Left cardiac atrium (tissue), 4 donors: ENCODE results near the gene INPP1. TPM values are rescaled to one million over a fixed set of nuclear protein-coding genes. Genes with fewer than 3 reads are reported as not detected.
"Not testable (repeated sequence)": the region's sequence is repeated elsewhere in the genome, so short reads cannot be mapped to it uniquely, and the experiment has no call there.

Source experiments
- ATAC-seq, 2 donors: fragments of 200-7000 bp; cut with Tn5 transposase; one replicate each; pipeline ENCODE4 v1.9.1; 2020; ENCODE audit warnings: mild to moderate bottlenecking in 2 of 2, moderate library complexity in 2 of 2
- DNase-seq: peaks from one replicate; pipeline ENCODE4 v3.0.0-alpha.2; 2020
- intact Hi-C, 2 donors: fragments of 100-400 bp; cut with DNase I; formaldehyde crosslinking; loops; one replicate each; pipeline versions ENCODE4 v1.14.1 to v1.15.1; 2022 to 2023
- total RNA-seq, 2 donors: library from RNA; stranded (reverse); fragmentation: NEBNext Ultra II Directional; extraction: Animal tissue kit (Norgen Biotek cat#: 25700); gene quantifications; one replicate each; pipeline ENCODE4 v1.2.1, GENCODE V29; 2021
- donor health status: DM: no; HTN: yes; CAD: no.
- donor health status: DM: no; HTN: yes; CAD: no; lungs with severe emphysema.
- donor health status: DM: yes; HTN: yes; CAD: no.
- donor health status: Dilated cardiomyopathy.

INPP1 gene
- total RNA-seq, 2 donors from 2014 or later: 29.9 to 43.6 TPM

DNA sequence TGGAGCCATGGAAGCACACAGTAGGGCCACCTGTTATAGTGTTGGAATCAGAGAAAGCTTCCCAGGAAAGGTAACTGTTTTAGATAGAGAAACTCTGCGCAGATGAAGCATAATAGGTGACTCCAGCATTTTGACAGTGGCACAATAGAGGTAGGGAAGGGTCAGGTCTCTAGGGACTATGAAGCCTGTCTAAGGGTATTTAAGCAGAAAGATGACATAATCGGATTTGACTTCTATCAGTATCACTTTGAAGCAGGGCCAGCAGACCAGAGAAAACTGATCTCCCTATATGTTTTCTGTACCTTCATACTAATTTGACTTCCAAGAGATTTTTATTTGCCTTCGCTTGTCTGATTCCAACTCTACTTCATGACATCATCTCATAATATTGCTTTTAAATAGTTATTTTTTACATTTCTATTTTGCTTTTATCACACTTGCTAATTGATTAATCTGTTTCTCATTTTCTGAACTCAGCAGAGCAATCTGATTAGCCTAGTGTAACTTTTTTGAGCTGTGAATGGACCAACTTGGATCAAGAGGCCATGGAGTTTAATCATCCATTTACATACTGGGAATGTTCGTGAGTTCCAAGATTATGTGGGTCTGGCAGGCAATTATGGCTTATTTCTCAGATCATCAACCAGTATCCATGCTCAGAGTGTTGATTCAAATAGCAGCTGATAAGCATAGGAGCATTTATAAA lies 15.4 kb upstream of the INPP1 start:
- ATAC-seq (no peak), DNase-seq (no peak)
- intact Hi-C loops: no loop called here

DNA sequence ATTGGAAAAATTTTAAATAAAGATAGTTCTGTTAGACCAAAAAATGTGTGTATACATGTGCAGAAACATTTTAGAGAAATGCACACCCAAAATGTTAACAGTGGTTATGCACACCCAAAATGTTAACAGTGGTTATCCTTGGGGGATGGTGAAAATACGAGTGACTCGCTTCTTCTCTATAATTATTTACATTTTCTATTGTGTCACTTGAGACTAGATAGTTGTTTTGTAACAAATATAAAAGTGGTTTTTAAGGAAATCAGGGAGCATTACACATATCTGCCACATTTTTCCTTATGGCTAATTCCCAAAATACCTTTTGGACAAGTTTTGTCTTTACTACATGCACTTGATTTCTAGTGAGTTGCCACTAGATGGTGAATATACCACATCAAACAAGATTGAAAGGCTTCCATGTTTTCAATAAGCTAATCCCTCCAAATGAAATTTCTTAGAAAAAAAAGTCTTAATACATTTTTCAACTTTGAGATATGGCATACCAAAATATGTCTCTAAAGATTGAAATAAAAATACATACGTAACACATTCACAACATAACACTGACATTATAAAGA lies 14.7 kb upstream of the INPP1 start:
- ATAC-seq (no peak), DNase-seq (no peak)
- intact Hi-C loops: no loop called here

DNA sequence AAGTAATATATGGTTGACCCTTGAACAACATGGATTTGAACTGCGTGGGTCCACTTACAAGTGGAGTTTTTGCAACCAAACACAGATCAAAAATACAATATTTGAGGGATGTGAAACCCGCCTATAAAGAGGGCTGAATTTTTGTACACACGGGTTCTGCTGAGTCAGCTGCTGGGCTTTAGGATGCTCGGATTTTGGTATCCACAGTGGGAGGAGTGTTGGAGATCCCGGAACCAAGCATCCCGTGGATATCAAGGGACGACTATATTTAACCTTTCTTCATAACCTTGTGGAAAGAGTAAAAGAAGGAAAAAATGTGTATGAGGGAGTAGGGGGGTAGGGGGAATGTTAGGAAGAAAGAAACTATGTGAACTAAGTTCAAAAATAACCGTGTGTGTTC lies 10.0 kb upstream of the INPP1 start:
- no peak for ATAC-seq
- intact Hi-C loops: no loop called here

DNA sequence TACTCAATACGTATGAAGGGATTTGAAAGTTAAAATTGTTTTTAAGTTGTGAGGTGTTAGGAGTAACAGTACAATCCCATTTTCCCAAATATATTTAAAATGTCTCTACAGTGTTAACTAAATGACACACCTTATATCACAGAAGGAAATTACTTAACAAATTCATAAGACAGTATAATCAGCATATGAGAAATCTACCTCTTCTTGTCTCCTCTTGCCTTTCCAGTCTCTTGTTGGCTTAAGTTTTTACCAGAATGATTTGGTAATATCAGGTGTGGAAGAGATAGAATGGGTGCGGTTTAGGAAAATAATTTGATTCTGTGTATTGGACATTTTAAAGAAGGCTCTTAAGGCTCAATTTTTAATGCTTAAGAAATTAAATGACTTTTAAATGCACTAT lies 9.5 kb upstream of the INPP1 start:
- intact Hi-C loops: no loop called here
- ATAC-seq: no peak
- no peak for DNase-seq

More for the DNA sequence above, 10.0 kb upstream of the INPP1 start:
- DNase-seq: no peak

DNA sequence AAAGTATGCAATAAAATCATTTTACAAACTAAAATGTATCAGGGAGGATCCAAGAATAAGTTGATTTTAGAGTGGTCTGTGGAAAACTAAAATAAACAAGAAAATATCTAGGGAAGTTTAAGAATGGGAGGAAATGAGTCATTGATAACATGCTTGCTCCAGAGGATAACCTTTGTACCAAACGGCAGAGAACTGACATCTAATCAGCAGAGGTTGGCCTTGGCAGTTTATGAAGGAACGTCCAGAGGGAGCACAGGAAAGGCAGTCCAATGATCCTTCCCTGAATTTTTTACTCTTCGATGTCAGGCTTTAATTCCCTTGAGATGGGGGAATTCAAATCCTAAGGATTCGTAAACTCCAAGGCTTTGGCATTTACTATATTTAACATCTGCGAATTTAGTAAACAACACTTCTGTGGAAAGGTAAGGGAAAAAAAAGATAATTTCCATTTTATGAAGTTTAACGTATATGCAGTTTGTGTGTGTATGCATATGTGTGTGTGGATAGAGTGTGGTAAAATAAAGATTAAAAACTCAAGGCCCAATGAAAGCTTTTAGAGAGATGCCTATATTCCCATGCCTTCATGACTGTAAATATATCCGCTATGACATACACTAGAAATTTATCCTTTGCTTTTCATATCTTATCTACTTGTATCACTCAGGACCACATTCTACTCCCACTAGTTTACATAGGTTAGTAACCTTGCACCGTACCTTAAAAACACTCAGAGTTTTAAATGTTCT lies 8.7 kb upstream of the INPP1 start:
- DNase-seq: no peak
- intact Hi-C loops: no loop called here
- ATAC-seq: peak; percentile 79 to 89

DNA sequence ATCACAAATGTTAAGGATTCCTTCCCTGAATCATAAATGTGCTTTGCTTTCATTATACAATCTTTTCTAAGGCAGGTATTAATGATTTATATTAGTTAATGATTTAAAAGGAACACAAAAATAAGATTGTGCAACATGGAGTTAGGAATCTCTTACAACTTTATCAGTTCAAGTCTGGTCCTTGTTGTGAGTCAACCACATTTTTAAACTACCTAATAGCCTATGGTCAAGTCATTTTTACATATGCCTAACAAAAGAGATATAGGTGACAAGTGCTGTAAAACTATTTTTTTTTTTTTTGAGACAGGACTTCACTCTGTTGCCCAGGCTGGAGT lies 8.2 kb upstream of the INPP1 start:
- ATAC-seq (no peak), DNase-seq (no peak)
- intact Hi-C loops: no loop called here

DNA sequence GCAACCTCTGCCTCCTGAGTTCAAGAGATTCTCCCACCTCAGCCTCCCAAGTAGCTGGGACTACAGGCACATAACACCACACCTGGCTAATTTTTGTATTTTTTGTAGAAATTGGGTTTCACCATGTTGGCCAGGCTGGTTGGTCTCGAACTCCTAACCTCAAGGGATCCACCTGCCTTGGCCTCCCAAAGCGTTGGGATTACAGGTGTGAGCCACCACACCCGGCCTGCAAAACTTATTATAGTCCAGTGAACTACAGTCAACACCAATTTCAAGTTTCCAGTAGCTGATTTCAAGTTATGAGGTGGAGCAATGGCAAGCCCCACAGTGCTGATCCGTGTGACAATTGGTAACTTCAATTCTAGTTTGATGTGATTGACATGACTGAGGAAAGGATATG lies 7.8 kb upstream of the INPP1 start:
- DNase-seq, ATAC-seq, intact Hi-C loops: not testable (repeated sequence)

DNA sequence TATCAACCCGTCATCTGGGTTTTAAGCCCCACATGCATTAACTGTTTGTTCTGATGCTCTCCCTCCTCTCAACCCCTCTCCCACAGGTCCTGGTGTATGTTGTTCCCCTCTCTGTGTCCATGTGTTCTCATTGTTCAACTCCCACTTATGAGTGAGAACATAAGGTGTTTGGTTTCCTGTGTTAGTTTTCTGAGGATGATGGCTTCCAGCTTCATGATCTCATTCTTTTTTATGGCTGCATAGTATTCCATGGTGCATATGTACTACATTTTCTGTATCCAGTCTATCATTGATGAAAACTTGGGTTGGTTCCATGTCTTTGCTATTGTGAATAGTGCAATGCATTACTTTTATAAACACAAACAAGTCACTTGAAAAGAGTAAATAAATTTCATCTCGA lies 7.0 kb upstream of the INPP1 start:
- DNase-seq (no peak), ATAC-seq (no peak)
- intact Hi-C loops: no loop called here

DNA sequence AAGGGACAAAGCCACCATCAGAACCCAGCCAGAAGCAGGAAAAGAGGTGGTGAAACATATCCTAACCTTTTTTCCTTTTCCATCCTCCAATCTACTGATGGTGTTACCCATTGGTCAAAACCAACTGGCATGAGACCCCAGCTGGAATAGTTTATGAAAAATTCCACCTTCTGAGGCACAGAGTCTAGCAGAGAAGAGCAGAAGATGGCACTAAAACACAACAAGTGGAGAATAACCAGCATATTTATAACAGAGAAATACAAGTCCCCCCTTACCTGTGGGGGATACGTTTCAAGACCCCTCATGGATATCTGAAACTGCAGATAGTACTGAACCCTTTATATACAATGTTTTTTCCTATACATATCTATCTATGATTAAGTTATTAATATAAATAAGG lies 4.9 kb upstream of the INPP1 start:
- DNase-seq: no peak
- intact Hi-C loops: no loop called here
- no peak for ATAC-seq

DNA sequence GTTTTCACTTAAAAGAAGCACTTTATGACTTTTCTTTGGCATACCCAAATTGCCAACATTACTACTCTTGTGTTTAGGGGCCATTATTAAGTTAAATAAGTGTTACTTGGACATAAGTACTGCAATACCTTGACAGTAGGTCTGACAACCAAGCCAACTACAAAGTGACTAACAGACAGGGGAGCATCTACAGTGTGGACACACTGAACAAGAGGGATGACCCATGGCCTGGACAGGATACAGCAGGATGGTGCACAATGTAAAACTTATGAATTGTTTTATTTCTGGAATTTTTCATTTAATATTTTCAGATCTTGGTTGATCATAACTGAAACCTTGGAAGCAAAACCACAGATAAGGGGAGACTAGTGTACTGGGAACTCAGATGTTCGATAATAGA lies 4.0 kb upstream of the INPP1 start:
- intact Hi-C loops: no loop called here
- ATAC-seq: no peak
- no peak for DNase-seq

DNA sequence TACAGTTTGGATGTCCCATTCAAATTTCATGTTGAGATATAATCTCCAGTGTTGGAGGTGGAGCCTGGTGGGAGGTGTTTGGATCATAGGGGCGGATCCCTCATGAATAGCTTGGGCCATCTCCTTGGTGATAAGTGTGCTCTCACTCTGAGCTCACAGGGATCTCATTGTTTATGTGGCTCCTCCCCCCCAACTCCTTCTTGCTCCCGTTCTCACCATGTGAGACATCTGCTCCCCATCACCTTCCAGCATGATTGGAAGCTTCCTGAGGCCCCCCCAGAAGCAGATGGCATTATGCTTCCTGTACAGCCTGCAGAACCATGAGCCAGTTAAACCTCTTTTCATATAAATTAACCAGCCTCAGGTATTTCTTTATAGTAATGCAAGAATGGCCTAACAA lies 3.0 kb upstream of the INPP1 start:
- ATAC-seq: no peak

DNA sequence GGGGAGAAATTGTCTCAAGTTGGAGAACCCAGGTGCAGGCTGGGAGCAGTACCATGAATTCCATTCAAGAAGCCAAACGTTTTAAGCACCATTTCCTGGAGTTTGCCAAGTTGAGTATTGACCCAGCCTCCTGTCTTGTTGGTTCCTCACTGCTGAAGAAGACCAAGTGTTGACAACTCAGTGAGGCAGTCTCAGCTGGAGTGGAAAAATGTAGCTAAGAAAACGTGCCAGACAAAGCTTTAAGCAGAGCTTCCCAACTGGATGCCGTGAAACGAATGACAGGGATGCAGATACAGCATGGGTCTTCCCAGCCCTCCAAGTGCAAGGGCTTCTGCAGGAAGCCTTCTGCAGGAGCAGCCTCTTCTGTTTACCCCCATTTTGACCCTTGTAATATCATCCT lies 778 bp upstream of the INPP1 start:
- ATAC-seq (no peak), DNase-seq (no peak)
- intact Hi-C loops: loop anchor here in 1 of 2 donors (10.0 kb wide), 1 partner anchor 462 kb away; no protein-coding TSS in a partner anchor

More for the DNA sequence above, 3.0 kb upstream of the INPP1 start:
- intact Hi-C loops: loop anchor here in 1 of 2 donors (10.0 kb wide), 1 partner anchor 464 kb away; no protein-coding TSS in a partner anchor
- DNase-seq: no peak

DNA sequence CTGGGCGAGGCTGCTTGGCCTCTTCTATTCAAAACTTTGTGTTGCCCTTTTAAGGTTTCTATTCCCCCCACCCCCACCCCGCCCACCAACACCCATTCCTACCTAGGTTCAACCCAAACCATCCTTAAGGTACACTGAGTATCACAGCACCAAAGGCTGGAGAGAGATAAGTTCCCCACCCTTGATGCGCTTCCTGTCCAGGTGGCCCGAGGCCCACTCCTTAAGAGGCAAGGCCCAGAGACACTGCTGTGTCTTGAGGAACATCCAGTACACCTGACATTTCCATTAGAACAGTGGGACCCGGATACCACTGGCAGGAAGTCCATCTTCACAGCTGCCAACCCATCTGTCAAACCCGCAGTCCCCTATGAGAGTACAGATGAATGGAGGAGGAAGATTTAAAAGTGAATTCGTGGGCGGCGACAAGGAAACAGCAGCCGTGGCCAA lies 277 bp upstream of the INPP1 start:
- ATAC-seq: no peak
- DNase-seq: no peak
- intact Hi-C loops: loop anchor here in 1 of 2 donors (10.0 kb wide), 1 partner anchor 462 kb away; no protein-coding TSS in a partner anchor

DNA sequence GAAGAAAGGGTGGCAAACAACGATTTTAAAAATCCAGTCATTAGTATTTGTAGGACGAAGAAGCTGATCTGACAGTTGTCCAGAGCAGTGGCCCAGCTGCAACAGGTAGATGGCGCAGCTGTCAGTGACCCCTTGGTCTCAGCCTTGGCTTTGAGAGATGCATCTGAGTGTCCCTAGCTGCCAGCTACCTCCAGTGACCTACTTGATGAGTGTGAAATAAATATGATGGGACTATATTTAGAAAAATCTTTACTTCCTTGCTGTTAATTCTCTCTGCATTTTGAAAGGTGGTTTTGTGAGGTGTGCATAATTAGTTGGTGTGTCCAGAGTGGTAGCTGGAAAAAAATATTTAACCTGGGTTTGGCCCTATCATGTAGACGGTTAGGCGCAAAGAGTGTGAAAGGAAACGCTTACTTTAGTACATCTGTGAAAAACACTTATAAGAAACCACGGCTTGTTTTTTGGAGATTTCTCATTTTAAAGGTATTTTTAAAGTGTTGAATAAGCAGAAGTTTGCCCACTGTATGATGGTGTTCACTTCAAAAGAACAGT lies 963 bp downstream of the INPP1 start:
- DNase-seq (peak; percentile 48), ATAC-seq (peak; percentile 58 to 67)
- intact Hi-C loops: loop anchor here in 1 of 2 donors (10.0 kb wide), 1 partner anchor 460 kb away; no protein-coding TSS in a partner anchor

DNA sequence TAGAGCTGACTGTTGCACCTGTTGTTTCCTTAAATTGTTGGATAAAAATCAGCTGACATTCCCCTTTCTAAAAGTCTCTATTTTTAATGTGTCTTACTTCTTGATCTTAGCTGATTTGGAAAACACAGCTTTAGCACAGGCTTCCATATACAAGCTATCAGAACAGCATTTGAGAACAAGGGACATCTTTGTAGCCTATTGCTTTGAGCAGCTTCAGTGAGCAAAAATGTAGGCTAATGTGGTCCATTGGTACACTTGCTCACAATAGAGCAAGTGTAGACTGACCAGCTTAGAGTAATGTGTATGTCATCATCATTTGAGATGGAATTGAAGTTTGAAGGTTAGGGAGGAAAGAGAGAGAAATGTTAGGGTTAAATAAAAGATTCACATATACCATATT lies 7.0 kb downstream of the INPP1 start:
- DNase-seq: no peak
- intact Hi-C loops: no loop called here
- ATAC-seq: no peak

DNA sequence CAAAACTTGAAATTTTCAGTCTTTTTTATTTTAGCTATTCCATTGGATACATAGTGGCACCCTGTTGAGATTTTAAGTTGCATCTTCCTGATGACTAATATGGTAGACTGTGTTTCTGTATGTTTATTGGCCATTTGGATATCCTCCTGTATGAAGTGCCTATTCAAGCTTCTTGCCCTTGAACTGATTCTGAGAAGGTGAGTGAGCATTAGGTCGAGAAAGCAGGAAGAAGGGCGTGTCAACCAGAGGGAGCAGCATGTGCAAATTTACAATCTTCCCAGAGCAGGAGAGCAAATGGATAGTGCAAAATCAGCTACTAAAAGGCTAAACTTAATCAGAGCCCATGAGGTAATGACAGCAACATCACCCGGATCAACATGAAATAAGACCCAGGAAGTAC lies 8.6 kb downstream of the INPP1 start:
- DNase-seq (no peak), ATAC-seq (no peak)
- intact Hi-C loops: no loop called here

DNA sequence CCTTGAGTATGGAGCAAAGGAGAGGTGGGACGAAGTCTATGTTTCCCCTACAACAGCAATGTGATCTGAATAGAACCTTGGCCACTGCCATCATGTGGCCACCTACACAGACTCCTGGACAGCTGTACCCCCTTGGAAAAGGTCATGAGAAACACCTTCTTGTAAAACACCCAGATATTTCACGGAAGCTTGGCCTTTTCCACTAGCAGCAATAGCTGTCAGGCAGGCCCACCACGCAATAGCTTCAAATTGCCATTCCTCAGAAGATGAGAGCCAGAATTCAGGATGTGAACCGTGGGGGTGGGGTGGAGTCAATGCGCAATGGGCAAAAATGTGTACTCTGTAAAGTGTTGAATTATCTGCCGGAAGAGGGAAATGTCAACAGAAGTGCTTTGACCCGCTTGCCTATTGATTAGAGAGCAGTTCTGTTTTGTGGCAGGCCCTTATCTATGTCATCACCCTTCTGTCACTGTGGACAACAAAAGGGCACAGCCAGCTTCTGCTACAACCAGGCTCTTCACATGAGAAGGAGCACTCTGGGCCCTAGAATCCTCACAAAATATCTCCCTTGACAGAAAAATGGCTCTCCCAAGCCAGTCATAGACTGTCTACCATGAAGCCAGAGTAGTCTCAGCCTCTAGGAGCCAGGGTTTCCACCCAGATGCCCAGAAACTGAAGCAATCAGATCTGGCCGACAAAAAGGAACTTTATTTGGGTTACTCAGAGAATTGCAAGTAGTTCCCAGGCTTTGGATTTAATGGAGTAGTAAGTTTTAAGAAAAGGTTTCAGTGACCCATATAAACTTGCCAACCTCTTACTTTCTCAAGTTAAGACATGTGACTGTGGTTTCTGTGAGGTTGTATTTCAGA lies 9.5 kb downstream of the INPP1 start:
- peak; percentile 36 to 48 for ATAC-seq
- intact Hi-C loops: no loop called here
- peak; percentile 32 for DNase-seq

DNA sequence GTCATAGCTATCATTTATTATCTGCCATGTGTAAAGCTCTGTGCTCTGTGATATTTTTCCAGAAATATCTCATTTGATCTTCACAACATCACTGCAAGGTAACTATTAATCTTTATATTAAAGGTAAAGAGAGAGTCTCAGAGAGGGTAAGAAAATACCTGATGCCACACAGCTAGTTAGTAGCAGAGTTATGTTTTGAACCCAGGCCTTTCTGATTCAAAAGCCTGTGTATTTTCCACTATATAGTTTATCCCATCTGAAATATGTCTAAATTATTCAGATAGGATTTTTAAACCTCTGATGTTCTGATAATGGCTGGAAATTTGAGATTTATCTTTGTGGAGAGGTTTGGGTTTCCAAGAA lies 10.1 kb downstream of the INPP1 start:
- ATAC-seq (no peak), DNase-seq (no peak)
- intact Hi-C loops: no loop called here

DNA sequence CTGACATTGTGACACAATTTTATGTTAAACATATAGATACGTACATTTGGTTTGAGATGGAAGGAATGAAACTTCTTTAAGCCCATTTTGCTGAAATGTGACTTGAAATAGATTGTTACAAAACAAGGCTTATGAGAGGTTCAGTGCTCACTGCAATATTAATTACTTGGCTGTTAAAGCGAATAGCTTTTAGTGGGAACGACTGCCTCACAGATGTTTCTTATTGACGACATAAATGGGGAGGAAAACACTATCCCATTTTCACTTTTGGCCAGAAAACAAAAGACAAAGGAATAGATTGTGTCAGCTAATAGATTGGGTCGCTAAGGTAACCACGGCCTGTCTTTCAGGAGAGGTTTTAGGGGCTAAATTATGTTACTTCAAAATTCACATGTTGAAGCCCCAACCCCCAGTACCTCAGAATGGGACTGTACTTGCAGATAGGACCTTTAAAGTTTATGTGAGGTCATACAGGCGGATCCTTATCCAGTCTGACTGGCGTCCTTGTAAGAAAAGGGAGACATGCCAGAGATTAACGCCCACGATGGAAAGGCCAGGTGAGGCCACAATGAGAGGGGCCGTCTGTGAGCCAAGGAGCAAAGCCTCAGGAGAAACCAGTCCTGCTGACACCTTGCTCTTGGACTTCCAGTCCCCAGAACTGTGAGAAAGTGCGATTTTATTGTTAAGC lies 10.8 kb downstream of the INPP1 start:
- intact Hi-C loops: no loop called here
- DNase-seq (no peak), ATAC-seq (peak in 1 of 2 donors; percentile 18)
